Endometrium (tissue), 2 donors: ENCODE measurements around the gene FIGNL2.

Experiments
- FAIRE-seq: peaks from 2 replicates; lab custom pipeline; 2012; peaks lifted over from hg19 to GRCh38; lab: Jason Lieb, UNC
- donor health status: control.
- donor health status: control.

Gene FIGNL2

GRCh38 chr12:51773145-51773869, 75.2 kb downstream of the FIGNL2 start:
- no peak for FAIRE-seq

- FAIRE-seq = no peak
Measured at GRCh38 chr12:51771008-51771407, 77.5 kb downstream of the FIGNL2 start.
